Stimulated activated naive B cell treated with anti-CD40 and anti-IgM and Interleukin-4, amounts not matched to agents 10 μg/mL and 1 μg/mL and 100 μg/mL, for 72 hours (primary cell): ENCODE data around the gene CALD1.
A peak's percentile ranks its signal among the peaks of the same experiment; 100 is the strongest.

Experiments
- ATAC-seq, 2 donors: fragments of 150-1000 bp; cut with Tn5 transposase; replicated peaks; 2 replicates each; pipeline ENCODE4 v1.10.0; 2021; ENCODE audit warnings: moderate library complexity in 1 of 2
- DNase-seq: peaks from one replicate; pipeline ENCODE4 v3.0.0; 2021
- H3K27ac Mint-ChIP-seq: one replicate; pipeline ENCODE4 v1.8.0; 2022; ENCODE audit warnings: mild to moderate bottlenecking, mixed read lengths
- H3K27me3 Mint-ChIP-seq, 2 donors: one replicate each; pipeline ENCODE4 v1.8.0; 2022; ENCODE audit warnings: mixed read lengths in 2 of 2
- H3K36me3 Mint-ChIP-seq, 2 donors: one replicate each; pipeline ENCODE4 v1.8.0; 2022; ENCODE audit warnings: mixed read lengths in 2 of 2, mild to moderate bottlenecking in 1 of 2
- H3K4me1 Mint-ChIP-seq, 2 donors: one replicate each; pipeline ENCODE4 v1.8.0; 2022; ENCODE audit warnings: mixed read lengths in 2 of 2, mild to moderate bottlenecking in 1 of 2
- H3K4me3 Mint-ChIP-seq, 2 donors: one replicate each; pipeline ENCODE4 v1.8.0; 2022; ENCODE audit warnings: mild to moderate bottlenecking in 2 of 2, mixed read lengths in 2 of 2, moderate library complexity in 1 of 2
- H3K9me3 Mint-ChIP-seq, 2 donors: one replicate each; pipeline ENCODE4 v1.8.0; 2022; ENCODE audit warnings: mixed read lengths in 2 of 2, mild to moderate bottlenecking in 1 of 2

CALD1 gene

DNA sequence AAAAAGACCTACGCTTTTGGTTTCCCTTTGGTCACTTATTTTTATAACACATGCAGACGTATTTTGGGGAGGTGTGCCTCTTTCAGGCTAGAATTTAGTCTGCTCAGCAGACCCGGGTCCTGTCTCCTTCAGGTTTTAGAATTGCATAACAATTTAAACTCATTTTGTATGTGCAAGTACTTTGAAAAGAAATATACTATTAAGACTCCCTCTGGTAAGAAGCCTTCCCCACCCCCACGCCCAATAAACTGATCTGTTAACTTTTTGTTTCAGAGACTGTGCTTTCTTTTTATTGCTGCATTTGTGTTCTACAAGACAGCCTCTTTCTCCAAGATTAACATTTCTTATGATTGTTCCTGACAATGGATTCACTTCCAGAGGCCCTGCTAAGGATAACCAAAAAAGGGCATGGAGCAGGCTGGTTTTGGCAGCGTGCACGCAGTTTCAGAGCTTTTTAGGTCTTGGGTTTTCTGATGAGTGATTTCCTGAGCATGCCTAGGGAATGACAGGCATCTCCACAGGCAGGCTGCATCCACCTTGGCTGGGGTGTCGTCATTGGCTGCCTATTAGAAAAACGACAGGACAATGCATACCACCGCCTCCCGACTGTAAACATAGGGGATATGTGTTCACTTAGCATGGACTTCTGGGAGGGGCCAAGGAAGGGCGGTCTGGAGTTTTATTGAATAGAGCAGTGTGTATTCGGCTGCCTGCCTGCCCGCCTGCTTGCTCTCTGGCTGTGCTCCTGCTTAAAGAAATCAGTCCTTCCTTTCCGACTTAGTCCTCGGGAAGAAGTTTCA is at the start of gene CALD1:
TSS of gene CALD1 (plus strand) at position 694 of the 800 bp plus-strand sequence. CDS start 88,100 bp downstream, outside the sequence.
- no peak within 1 kb of the TSS for H3K4me3 Mint-ChIP-seq
- ATAC-seq (no peak), DNase-seq (no peak)
- H3K27me3 Mint-ChIP-seq: peaks cover 0 to 5% of the 10 kb centered on the region in 2 donors
- no peaks in the 10 kb centered on the region for H3K9me3 Mint-ChIP-seq
- H3K27ac Mint-ChIP-seq: no peak within 1 kb of the TSS
- H3K4me1 Mint-ChIP-seq: peaks cover 0 to 9% of the 10 kb centered on the region in 2 donors
- no peaks in the 10 kb centered on the region for H3K36me3 Mint-ChIP-seq

GRCh38 chr7:134729895-134730294 is 49.5 kb upstream of the CALD1 start:
- no peak overlapping the region for H3K27ac Mint-ChIP-seq
- H3K4me3 Mint-ChIP-seq: no peak overlapping the region
- H3K27me3 Mint-ChIP-seq: peaks cover 6 to 8% of the 10 kb centered on the region in 2 donors
- peaks cover 0 to 2% of the 10 kb centered on the region in 2 donors for H3K36me3 Mint-ChIP-seq
- H3K9me3 Mint-ChIP-seq: peaks cover 1 to 4% of the 10 kb centered on the region in 2 donors
- DNase-seq (no peak), ATAC-seq (no peak)
- H3K4me1 Mint-ChIP-seq: peaks cover 1 to 4% of the 10 kb centered on the region in 2 donors

- Mint-ChIP-seq H3K4me1 (peaks cover 0 to 4% of the 10 kb centered on the region in 2 donors), H3K36me3 (peaks cover 0 to 2% of the 10 kb centered on the region in 2 donors), H3K4me3 (no peak overlapping the region), H3K27me3 (peaks cover 6 to 9% of the 10 kb centered on the region in 2 donors), H3K27ac (no peak overlapping the region), H3K9me3 (peaks cover 1 to 4% of the 10 kb centered on the region in 2 donors)
- ATAC-seq (no peak), DNase-seq (no peak)
These were observed 49.0 kb upstream of the CALD1 start for GRCh38 chr7:134730411-134730829.

GRCh38 chr7:134731616-134732015 is 47.8 kb upstream of the CALD1 start:
- H3K36me3 Mint-ChIP-seq: no peaks in the 10 kb centered on the region
- peaks cover 6 to 9% of the 10 kb centered on the region in 2 donors for H3K27me3 Mint-ChIP-seq
- H3K4me3 Mint-ChIP-seq: no peak overlapping the region
- ATAC-seq (no peak), DNase-seq (no peak)
- H3K9me3 Mint-ChIP-seq: peaks cover 0 to 4% of the 10 kb centered on the region in 2 donors
- H3K4me1 Mint-ChIP-seq: peaks cover 0 to 4% of the 10 kb centered on the region in 2 donors
- no peak overlapping the region for H3K27ac Mint-ChIP-seq

DNA sequence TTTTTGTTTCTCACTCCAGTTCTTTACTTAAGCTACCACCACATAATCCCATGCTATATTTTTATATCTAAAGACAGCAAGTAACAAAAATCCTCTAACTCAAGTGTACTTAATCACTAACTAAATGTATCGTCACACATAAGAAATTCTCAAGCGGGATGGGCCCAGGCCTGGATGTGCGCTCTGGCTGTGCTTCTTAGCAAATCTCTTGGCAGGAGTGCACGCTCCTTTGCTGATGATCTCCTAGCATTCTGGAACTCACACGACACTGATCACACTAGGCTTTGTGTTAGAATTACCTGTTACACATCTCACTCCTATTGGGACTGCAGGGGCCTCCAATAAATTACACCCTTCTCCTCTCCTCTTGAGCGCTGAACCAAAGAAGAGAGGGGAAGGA is 46.7 kb upstream of the CALD1 start:
- ATAC-seq (no peak), DNase-seq (no peak)
- Mint-ChIP-seq H3K9me3 (peaks cover 0 to 4% of the 10 kb centered on the region in 2 donors), H3K4me3 (no peak overlapping the region), H3K27me3 (peaks cover 6 to 9% of the 10 kb centered on the region in 2 donors), H3K4me1 (peaks cover 3 to 4% of the 10 kb centered on the region in 2 donors), H3K27ac (no peak overlapping the region), H3K36me3 (no peaks in the 10 kb centered on the region)

GRCh38 chr7:134736381-134736780 is 43.1 kb upstream of the CALD1 start:
- Mint-ChIP-seq H3K4me3 (no peak overlapping the region), H3K9me3 (no peaks in the 10 kb centered on the region), H3K27me3 (peaks cover 0 to 4% of the 10 kb centered on the region in 2 donors), H3K4me1 (peaks cover 8 to 15% of the 10 kb centered on the region in 2 donors), H3K27ac (no peak overlapping the region), H3K36me3 (no peaks in the 10 kb centered on the region)
- ATAC-seq (no peak), DNase-seq (no peak)

- DNase-seq: peak; percentile 45
- no peak overlapping the region for H3K27ac Mint-ChIP-seq
- H3K36me3 Mint-ChIP-seq: no peaks in the 10 kb centered on the region
- peaks cover 7 to 15% of the 10 kb centered on the region in 2 donors for H3K4me1 Mint-ChIP-seq
- no peaks in the 10 kb centered on the region for H3K9me3 Mint-ChIP-seq
- peaks cover 0 to 9% of the 10 kb centered on the region in 2 donors for H3K27me3 Mint-ChIP-seq
- no peak overlapping the region for H3K4me3 Mint-ChIP-seq
- ATAC-seq: peak; percentile 95 to 98
These were observed 41.7 kb upstream of the CALD1 start for GRCh38 chr7:134737566-134738345.

DNA sequence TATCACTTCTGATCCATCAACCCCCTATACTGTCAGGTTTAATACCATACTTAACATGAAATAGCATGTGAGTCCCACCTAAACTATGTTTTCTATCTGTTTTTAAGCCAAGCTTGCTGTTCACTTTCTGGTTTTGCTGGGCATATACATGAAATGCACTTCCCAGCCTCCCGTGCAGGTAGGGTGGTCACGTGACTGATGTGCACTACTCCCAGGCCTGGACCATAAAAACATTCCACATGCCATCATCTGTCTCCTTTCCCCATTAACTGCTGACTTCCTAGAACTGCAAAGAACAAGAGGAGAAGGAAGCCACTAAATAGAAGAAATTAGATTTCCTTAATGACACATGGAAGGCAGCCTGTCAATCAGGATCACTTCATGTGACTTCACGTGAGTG is 40.1 kb upstream of the CALD1 start:
- ATAC-seq: no peak
- DNase-seq: no peak
- H3K36me3 Mint-ChIP-seq: no peaks in the 10 kb centered on the region
- no peak overlapping the region for H3K4me3 Mint-ChIP-seq
- peaks cover 7 to 15% of the 10 kb centered on the region in 2 donors for H3K4me1 Mint-ChIP-seq
- no peaks in the 10 kb centered on the region for H3K9me3 Mint-ChIP-seq
- no peak overlapping the region for H3K27ac Mint-ChIP-seq
- peaks cover 0 to 14% of the 10 kb centered on the region in 2 donors for H3K27me3 Mint-ChIP-seq

GRCh38 chr7:134740376-134740775 is 39.1 kb upstream of the CALD1 start:
- H3K4me1 Mint-ChIP-seq: peaks cover 7 to 15% of the 10 kb centered on the region in 2 donors
- H3K27me3 Mint-ChIP-seq: peaks cover 0 to 10% of the 10 kb centered on the region in 2 donors
- DNase-seq: no peak

DNA sequence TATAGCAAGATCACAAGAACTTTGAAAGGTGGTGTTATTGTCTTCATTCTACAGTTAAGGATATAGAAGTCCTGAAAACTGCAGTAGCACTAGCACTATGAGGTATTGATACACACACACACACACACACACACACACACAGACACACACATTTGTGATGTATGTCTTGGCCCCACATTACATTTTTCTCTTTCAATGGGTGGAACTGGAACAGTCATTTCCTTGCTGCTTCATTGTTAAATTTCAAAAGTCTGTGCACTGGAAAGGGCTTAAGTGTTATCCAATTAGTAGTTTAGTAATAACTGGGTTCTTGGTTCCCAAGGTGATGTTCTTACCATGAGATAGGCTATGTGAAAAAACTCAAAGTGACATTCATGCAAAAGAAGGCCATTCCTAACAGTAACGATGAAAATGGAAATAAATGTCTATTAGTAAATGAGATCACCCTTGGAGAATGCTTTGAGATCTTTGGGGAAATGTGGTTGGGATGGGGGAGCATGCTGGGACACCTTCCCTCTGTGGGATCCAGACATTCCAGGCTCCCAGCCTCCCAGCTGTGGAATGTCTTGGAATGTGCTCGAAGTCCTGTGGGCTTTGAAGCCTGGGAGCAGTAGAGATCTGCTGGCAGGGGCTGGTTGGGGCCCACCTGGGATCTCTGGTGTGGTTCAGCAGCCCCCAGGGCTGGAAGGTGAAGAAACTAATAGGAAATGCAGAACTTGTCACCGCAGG is 37.4 kb upstream of the CALD1 start:
- no peak for ATAC-seq
- peaks cover 7 to 15% of the 10 kb centered on the region in 2 donors for H3K4me1 Mint-ChIP-seq
- no peak for DNase-seq
- H3K27me3 Mint-ChIP-seq: peaks cover 0 to 10% of the 10 kb centered on the region in 2 donors
- H3K27ac Mint-ChIP-seq: no peak overlapping the region
- no peaks in the 10 kb centered on the region for H3K9me3 Mint-ChIP-seq
- no peak overlapping the region for H3K4me3 Mint-ChIP-seq
- H3K36me3 Mint-ChIP-seq: no peaks in the 10 kb centered on the region

More at GRCh38 chr7:134740376-134740775, 39.1 kb upstream of the CALD1 start:
- H3K27ac Mint-ChIP-seq: no peak overlapping the region
- H3K9me3 Mint-ChIP-seq: no peaks in the 10 kb centered on the region
- no peaks in the 10 kb centered on the region for H3K36me3 Mint-ChIP-seq
- no peak for ATAC-seq
- no peak overlapping the region for H3K4me3 Mint-ChIP-seq

DNA sequence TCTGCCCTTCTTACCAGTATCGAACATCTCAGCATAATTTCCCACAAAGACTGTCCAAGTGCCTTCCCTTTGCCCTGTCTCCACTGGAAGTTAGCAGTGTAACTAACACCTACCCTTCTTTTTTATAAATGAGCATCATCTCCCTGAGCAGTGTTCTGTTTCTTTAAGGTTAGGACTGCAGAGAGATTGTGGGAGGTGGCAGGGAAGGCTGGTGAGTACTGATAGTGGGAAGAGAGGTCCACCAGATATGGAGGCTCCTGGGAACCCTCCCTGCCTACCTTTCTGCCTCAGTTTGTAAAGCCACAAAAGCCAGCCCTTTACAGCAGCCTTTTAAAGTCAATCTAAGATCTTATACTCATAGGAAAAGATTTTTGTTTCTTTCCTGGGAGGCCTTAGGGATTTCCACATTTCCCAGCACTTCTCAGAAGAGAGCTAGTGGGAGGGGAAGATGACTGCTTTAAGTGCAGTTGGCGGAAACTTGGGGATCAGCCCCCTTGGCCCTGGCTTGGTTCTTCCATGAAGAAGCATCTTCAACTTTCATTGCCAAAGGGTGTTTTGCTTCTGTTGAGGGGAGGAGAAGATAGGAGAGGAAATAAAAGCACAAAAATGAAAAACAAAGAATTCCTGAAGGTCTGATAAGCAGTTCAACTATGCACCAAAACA is 36.6 kb upstream of the CALD1 start:
- Mint-ChIP-seq H3K4me1 (peaks cover 7 to 11% of the 10 kb centered on the region in 2 donors), H3K27ac (no peak overlapping the region), H3K4me3 (no peak overlapping the region), H3K27me3 (peaks cover 0 to 10% of the 10 kb centered on the region in 2 donors), H3K36me3 (no peaks in the 10 kb centered on the region), H3K9me3 (no peaks in the 10 kb centered on the region)
- no peak for DNase-seq
- no peak for ATAC-seq

DNA sequence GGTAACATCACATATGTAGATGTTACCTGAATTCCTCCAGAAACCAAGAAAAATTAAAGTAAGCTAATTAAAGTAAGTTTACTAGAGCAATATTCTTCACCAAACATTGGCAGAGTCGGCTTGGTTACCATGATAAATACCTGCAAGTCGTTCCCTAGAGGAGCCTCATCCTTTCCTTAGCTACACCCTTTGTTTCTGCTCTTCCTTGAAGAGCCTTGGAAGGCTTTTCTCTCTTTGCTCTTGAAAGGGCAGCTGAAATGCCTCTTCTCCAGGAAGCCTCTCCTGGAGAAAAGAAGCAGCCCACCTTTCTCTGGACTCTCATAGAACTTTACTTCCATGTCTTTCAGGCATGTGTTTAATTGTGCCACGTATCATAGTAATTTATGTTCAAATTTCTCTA is 34.9 kb upstream of the CALD1 start:
- Mint-ChIP-seq H3K9me3 (no peaks in the 10 kb centered on the region), H3K4me1 (peaks cover 0 to 5% of the 10 kb centered on the region in 2 donors), H3K4me3 (no peak overlapping the region), H3K36me3 (no peaks in the 10 kb centered on the region), H3K27me3 (peaks cover 0 to 10% of the 10 kb centered on the region in 2 donors), H3K27ac (no peak overlapping the region)
- no peak for DNase-seq
- ATAC-seq: no peak

DNA sequence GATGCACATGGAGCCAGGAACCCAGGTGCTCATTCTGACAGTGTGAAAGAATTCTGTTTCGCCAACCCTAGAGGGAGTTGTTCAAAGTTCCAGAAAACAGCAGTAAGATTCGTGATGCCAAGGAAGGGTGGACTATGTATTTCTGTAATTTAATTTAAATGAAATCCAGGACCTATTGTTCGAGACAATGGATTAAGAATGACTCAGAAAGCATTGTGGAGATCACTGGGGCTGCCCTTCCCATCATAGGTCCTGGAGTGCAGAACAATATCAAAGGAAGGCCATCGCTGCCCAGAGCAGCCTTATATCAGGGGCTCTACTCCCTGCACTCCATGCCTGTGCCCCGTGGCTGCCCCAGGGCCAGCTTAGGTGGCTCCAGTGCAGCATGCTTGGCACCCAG is 32.1 kb upstream of the CALD1 start:
- Mint-ChIP-seq H3K9me3 (no peaks in the 10 kb centered on the region), H3K4me3 (no peak overlapping the region), H3K27me3 (peaks cover 0 to 6% of the 10 kb centered on the region in 2 donors), H3K36me3 (no peaks in the 10 kb centered on the region), H3K27ac (no peak overlapping the region), H3K4me1 (peaks cover 0 to 4% of the 10 kb centered on the region in 2 donors)
- DNase-seq (no peak), ATAC-seq (no peak)
